ENCODE results near the gene ADAMTSL1.

The ADAMTSL1 gene

DNA sequence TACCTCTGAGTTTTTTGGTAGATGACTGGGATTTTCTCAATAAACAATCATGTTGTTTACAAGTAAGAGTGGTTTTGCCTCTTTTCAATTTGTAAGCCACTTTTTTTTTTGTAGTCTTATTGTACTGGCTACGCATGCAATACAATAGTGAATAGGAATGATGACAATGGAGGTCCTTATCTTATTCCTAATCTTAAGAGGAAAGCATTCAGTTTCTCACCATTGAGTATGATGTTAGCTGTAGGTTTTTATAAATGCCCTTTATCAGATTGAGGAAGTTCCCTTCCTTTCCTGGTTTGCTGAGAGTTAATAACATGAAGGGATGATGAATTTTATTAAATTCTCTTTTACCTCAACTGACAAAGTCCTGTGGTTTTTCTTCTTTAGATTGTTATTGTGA, 155.2 kb downstream of the ADAMTSL1 start:
- no peak overlapping the region for H3K4me3 ChIP-seq (ENCODE audit: low read depth, low read length)
- TF ChIP-seq CTCF (conservative IDR thresholded peaks at IDR 0.05; ENCODE audit: low read depth, low read length) = no peak
- no peak for DNase-seq (ENCODE audit: low read depth)

GRCh38 chr9:18632632-18633403, 158.9 kb downstream of the ADAMTSL1 start:
- H3K4me3 ChIP-seq (ENCODE audit: low read depth, low read length) = no peak overlapping the region
- TF ChIP-seq CTCF (conservative IDR thresholded peaks at IDR 0.05; ENCODE audit: low read depth, low read length) = no peak
- peak; percentile 95 for DNase-seq (ENCODE audit: low read depth)

- TF ChIP-seq CTCF (conservative IDR thresholded peaks at IDR 0.05; ENCODE audit: low read depth, low read length) = no peak
- no peak for DNase-seq (ENCODE audit: low read depth)
- no peak overlapping the region for H3K4me3 ChIP-seq (ENCODE audit: low read depth, low read length)
These were observed 162.8 kb downstream of the ADAMTSL1 start for GRCh38 chr9:18636781-18637180.

DNA sequence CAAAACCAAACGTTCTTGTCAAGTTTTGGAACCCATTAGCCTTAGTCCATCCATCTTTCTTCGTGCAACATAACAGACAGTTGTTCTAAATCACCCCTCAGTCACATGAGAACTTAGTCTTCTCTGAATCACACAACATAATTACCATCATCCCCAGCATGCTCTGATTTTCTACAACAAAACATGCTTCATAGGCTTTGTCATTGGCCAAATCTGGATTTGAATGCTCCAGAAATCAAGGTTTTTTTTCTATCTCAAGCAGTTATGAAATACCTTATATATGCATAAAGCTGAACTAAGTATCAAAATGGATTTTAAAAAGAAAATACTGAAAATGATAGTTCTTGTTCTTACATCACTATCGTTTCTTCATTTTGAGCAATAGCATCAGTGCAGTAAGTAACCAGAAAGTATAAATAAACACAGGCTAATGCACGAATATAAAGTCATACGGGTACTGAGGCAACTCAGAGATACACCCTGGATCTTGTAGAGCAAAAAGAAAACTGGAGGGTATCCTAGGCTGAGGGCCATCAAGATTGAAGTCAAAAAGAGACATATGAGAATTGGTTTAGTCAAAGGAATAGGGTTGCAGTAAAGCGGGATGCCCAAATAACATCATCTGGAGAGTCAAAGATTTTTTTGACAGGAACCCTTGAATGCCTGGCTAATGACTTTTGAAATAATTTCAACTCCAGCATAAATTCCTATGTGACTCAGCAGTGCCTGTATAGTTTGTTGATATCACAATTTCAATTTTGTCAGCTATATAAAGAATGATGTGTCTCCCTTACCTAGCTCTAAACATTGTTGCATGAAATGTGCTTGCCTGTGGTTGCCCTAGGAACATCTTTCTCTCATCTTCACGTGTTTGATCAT, 164.7 kb downstream of the ADAMTSL1 start:
- DNase-seq (ENCODE audit: low read depth) = peak; percentile 48
- no peak overlapping the region for H3K4me3 ChIP-seq (ENCODE audit: low read depth, low read length)
- TF ChIP-seq CTCF (conservative IDR thresholded peaks at IDR 0.05; ENCODE audit: low read depth, low read length) = no peak

GRCh38 chr9:18639911-18640310, 166.0 kb downstream of the ADAMTSL1 start:
- H3K4me3 ChIP-seq (ENCODE audit: low read depth, low read length) = no peak overlapping the region
- DNase-seq (ENCODE audit: low read depth) = no peak
- TF ChIP-seq CTCF (conservative IDR thresholded peaks at IDR 0.05; ENCODE audit: low read depth, low read length) = no peak

DNA sequence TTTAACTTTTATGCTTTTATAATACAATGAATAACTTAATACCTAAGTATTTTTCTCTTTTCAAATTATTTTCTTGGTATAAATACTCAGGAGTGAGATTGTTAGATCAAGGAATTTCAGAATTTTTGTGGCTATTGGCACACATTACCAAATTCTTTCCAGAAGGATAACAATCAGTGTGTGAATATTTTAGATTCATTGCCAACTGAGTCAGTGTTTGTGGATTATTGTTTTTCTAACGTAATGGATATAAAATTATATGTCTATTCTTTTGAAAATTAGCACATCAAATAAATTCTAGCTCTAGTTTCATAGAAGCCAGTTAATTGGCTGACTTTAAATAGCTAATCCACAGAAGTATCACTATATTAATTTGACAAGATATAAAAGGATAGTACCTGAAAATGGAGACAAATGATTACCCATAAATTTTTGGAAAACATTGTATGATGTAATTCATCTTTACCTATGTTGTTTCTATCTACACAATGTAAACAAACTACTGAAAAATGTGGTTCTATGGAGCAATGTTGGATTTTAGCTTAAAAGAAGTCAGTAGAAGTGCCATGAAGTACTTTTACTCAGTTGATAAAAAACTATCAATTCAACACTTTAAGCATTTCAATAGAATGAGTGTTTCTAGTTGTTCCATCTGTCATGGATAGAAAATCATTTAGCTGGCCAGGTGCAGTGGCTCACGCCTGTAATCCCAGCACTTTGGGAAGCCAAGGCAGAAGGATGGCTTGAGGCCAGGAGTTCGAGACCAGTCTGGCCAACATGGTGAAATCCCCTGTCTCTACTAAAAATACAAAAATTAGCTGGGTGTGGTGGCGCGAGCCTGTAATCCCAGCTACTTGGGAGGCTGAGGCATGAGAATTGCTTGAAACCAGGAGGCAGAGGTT, 185.1 kb downstream of the ADAMTSL1 start:
- TF ChIP-seq CTCF (conservative IDR thresholded peaks at IDR 0.05; ENCODE audit: low read depth, low read length) = no peak
- peak; percentile 71 for DNase-seq (ENCODE audit: low read depth)
- no peak overlapping the region for H3K4me3 ChIP-seq (ENCODE audit: low read depth, low read length)
